ENCODE measurements around the gene LIN52.

Gene LIN52

DNA sequence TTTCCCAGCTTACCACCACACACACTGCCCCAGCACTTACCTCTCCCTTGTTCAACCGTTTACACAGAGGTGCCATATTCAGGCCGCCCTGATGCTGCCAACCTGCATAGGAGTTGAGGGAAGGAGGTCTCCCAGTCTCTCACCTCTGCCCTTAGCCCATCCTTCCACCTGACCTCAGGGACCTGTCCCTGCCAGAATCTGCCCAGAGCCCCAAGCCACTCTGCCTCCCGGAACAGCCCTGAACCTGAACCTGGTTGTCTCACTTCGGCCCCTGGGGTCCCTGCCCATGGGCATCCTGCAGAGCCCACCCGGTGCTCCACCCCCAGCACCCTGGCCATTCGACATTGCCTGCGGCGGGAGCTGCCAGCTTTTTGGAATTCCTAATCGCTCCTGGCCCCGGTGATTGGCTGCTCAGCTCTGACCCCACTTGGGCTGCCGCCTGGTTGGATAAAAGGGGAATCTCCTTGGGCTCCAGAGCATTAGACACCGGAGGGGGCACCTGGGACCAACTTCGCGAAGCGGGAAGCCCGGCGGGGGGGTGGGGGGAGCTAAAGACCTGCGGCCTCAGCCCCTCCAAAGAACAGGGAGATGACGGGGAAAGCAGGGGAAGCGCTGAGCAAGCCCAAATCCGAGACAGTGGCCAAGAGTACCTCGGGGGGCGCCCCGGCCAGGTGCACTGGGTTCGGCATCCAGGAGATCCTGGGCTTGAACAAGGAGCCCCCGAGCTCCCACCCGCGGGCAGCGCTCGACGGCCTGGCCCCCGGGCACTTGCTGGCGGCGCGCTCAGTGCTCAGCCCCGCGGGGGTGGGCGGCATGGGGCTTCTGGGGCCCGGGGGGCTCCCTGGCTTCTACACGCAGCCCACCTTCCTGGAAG is 154.5 kb downstream of the LIN52 start, which contains the start of gene VSX2:
VSX2 (plus strand) TSS at position 476 of the 874 bp plus-strand sequence; CDS start at position 589, 113 bp downstream.
- peak; percentile 66 for DNase-seq

DNA sequence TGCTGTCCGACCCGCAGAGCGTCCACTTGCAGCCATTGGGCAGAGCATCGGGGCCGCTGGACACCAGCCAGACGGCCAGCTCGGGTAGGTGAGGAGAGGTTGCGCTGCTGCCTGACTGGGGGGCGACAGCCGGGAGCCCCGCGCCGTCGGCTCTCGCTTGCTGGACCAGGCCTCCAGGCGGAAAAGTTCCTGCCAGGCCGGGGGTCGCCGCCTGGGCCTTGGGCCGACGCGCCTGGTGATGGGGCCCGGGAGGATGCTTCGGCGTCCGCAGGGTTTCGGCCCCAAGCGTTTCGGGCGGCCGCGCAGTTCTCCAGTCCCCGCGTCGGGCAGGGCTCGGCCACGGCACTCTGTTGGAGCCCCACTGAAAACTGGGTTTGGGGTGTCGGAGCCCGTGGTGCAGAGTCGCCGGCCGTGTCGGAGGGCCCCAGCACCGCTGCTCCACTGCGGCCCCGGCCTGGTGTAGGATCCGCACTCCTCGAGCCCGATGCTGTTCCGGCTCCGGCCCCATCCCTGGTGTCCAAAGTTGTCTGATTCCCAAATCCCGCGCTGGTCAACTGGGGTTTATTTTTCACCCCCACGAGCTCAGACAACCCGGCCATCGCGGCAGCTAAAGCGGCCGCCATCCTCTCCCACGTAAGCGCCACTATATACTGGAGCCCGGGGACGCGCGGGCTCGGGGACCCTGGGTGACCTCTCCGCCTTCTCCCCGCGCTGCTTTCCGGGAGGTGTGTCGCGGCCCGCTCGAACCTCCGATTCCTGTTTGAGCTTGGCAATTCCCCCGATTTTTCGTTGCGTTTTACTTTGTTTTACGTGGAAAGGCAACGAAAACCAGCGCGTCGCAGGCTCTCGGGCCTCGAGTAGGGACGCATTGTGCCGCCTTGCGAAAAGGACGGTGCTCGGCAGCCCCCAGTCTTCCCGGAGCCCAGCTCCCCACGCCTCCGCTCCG is 155.4 kb downstream of the LIN52 start:
- no peak for DNase-seq

DNA sequence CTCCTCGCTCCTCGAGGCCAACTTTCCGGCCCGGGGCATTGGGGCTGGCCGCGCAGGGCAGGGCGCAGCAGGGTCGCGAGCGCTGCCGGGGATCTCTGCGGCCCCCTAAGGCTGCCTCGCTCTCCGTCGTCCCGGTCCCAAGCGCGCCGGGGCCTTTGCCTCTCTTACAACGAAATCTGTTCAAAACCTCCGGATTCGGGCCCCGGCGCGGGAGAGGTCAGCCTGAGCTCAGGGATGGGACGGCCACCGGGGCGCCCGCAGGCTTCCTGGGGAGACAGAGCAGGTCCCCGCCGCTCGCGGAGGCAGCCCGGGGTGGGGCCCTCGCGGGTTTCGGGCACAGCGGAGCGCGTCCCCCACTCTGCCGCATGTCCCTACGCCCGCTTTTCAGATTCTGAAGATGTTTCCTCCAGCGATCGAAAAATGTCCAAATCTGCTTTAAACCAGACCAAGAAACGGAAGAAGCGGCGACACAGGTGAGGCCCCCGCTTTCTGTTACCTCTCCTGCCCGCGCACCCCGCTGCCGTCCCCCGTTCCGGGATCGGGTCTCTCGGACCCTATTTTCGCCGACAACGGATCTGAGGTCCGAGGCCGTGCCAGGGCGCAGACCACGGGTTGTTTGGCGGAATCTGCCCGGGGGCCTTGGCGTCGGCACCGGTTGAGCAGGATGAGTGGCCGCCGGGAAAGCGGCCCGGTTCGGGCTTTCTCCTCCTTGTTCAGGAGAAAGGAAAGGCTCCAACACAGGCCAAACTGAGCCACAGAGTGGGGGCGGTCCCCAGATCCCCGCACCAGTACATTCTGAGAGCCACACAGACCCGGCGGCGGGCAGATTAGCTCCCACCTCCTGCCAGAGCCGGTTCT is 156.3 kb downstream of the LIN52 start:
- peak; percentile 73 for DNase-seq

GRCh38 chr14:74241652-74242017 is 156.9 kb downstream of the LIN52 start:
- DNase-seq: no peak

DNA sequence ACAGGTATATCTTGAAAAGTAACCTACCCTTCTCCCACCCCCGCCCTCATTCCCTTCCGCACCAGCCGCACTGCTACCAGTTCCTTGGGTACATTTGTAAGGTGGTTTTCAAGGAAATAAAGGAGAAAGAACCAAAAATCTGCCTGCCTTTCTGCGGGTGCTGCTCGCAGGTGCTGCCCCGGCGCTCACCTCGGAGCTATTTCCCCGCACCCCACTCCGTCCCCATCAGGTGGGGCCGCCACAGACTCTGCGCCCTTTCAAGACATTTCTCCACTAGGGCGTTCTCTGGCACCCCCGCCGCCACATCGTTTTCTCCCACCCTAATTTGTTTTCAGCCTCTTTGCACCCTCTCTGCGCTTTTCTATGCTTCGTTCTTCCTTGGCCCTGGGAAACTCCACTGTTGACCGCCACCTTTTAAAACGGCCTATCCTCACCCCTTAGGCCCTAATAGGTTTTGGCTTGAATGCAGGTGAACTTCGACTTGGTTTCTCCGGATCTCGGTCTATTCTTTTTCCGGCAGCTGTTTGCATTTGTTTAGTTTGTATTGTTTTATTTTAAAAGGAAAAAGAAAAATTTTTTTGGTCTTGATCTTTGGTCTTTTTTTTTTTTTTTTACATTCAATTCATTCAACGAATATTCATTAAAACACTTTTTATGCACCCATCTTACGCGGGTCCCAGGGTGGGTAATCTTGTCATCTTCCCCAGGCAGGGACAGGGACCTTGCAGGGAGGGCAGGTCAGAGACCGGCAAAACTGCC is 157.4 kb downstream of the LIN52 start:
- DNase-seq: no peak

DNA sequence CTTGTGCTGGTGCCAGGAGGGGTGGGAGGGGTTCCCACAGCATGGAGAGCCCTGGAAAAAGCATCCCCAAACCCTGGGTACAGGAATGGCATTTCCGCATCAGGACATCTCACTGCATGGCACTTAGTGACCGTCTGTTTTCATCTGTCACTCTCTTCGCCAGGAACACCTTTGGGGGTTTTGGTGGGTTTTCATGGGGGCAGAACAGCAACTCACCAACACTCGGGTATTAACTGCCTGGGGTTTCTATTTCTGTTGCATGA is 158.0 kb downstream of the LIN52 start:
- no peak for DNase-seq

- DNase-seq: no peak
Observed at GRCh38 chr14:74243051-74243450, 158.3 kb downstream of the LIN52 start.

DNA sequence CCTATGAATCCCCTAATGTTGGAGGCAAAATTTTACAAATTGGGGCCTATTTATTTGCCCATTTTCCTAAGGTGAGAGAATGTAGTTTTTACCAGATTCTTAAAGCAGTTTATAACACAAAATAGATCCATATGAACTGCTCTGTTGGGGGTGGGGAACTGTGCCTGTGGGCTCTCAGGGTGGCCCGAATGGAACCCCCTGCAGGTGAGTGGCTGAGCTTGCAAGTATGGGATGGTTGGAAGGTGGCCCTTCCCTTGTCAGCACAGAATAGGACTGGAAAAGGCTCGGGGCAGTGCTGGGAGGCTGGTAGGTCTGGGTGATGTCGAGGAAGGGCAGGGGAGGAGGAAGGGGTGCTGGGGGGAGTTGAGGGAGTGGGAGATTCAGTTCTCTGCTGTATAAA is 159.4 kb downstream of the LIN52 start:
- DNase-seq: peak; percentile 65

DNA sequence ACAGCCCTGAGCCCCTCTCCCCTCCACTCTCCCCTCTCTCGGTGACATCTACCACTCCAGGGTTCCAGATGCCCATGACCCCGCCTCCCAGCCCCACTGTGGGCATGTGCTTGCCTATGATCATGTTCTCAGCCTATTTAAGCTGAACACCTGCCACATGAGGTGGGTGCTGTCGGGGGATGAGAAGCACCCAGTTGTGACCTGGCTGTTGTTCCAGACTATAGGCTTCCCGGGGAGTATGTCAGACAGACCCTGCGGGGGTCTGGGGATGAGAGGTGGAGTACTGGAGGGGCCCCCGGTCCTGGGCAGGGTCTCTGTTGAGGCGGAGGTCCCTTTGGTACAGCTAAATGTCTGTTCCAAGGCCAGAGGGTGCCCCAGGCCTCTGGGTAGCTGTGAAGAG is 160.5 kb downstream of the LIN52 start:
- no peak for DNase-seq

DNA sequence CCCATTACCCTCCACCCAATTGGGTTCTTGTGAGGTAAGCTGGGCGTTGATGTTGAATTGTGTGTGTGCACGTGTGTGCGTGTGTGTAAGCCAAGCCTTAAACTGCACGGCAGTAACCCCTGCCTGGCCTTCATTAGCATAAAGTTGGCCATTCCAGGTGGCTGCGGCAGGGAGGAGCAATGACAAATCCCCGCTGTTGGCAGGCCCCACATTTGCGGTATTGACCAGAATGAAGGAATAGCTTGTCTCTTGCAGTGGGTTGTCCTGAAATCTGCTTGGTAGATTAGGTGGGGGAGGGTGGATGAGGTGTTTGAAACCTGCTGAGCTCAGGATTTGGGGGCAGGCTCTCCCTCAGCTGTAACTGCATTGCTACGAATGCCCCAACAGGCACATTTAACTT is 161.8 kb downstream of the LIN52 start:
- DNase-seq: no peak

- no peak for DNase-seq
Observed at GRCh38 chr14:74248017-74248416, 163.3 kb downstream of the LIN52 start.

GRCh38 chr14:74249433-74250375 is 164.9 kb downstream of the LIN52 start:
- DNase-seq: no peak

Data from islet precursor cell (in vitro differentiated cells).